PC-9 (cell line): ENCODE results near the gene ARPC4. TPM values are rescaled to one million over a fixed set of nuclear protein-coding genes. Genes with fewer than 3 reads are reported as not detected.

ENCODE experiments used
- BruUV-seq: library from RNA; stranded (reverse); fragments of 400-500 nt; replicated peaks from 2 replicates; lab custom pipeline; 2021; lab: Mats Ljungman, UMichigan
- CTCF ChIA-PET: fragments of 300-600 bp; sonication (Branson Sonifier 250); formaldehyde crosslinking; loops from one replicate; lab custom pipeline; 2022; ENCODE audit warnings: antibody characterized with exemption; lab: Charles Lee
- POLR2A ChIA-PET: fragments of 300-600 bp; sonication (Branson Sonifier 250); formaldehyde crosslinking; loops from one replicate; lab custom pipeline; 2022; ENCODE audit warnings: antibody characterized with exemption; ENCODE audit not compliant: unreplicated experiment; lab: Charles Lee
- DNase-seq, 2 experiments: peaks; one replicate each; pipeline versions ENCODE4 v3.0.0 to v3.0.0-alpha.2; 2015 to 2022; ENCODE audit warnings: mixed read lengths in 1 of 2
- H2AFZ ChIP-seq: fragments of 200-600 bp; sonication (generic); 2 replicates; pipeline ENCODE4 v1.8.1; 2017; ENCODE audit warnings: antibody characterized with exemption
- H3F3A ChIP-seq: fragments of 200-600 bp; sonication (generic); 2 replicates; pipeline ENCODE4 v1.8.1; 2017; ENCODE audit warnings: antibody characterized with exemption, mild to moderate bottlenecking, low read depth; ENCODE audit not compliant: insufficient read depth
- H3K27ac ChIP-seq: fragments of 200-600 bp; sonication (generic); 2 replicates; pipeline ENCODE4 v1.6.1; 2016; ENCODE audit warnings: mixed run types
- H3K27me3 ChIP-seq: fragments of 200-600 bp; sonication (generic); 2 replicates; pipeline ENCODE4 v1.6.1; 2016; ENCODE audit warnings: low read depth, mixed run types; ENCODE audit not compliant: insufficient read depth
- H3K36me3 ChIP-seq: fragments of 200-600 bp; sonication (generic); 2 replicates; pipeline ENCODE4 v1.6.1; 2016; ENCODE audit warnings: low read depth, mixed run types
- H3K4me1 ChIP-seq: fragments of 200-600 bp; sonication (generic); replicated peaks from 2 replicates; pipeline ENCODE4 v1.6.1; 2016; ENCODE audit warnings: mixed run types; ENCODE audit not compliant: insufficient read depth
- H3K4me2 ChIP-seq: fragments of 200-600 bp; sonication (generic); 2 replicates; pipeline ENCODE4 v1.6.1; 2017; ENCODE audit warnings: mixed run types
- H3K4me3 ChIP-seq: fragments of 200-600 bp; sonication (generic); 2 replicates; pipeline ENCODE4 v1.6.1; 2016; ENCODE audit warnings: mixed run types
- H3K79me2 ChIP-seq: fragments of 200-600 bp; sonication (generic); 2 replicates; pipeline ENCODE4 v1.6.1; 2017; ENCODE audit warnings: low read depth, mixed run types
- H3K9me2 ChIP-seq: fragments of 200-600 bp; sonication (generic); 2 replicates; pipeline ENCODE4 v1.8.1; 2017; ENCODE audit warnings: mild to moderate bottlenecking; ENCODE audit not compliant: insufficient read depth
- H3K9me3 ChIP-seq: fragments of 200-600 bp; sonication (generic); 2 replicates; pipeline ENCODE4 v1.8.1; 2016; ENCODE audit warnings: low read depth; ENCODE audit not compliant: insufficient read depth
- H4K20me1 ChIP-seq: fragments of 200-600 bp; sonication (generic); 2 replicates; pipeline ENCODE4 v1.8.1; 2017; ENCODE audit not compliant: insufficient read depth
- CTCF ChIP-seq: fragments of 200-600 bp; sonication (generic); conservative IDR thresholded peaks from 2 replicates; pipeline ENCODE4 v1.6.1; 2017; ENCODE audit warnings: mixed run types, antibody characterized with exemption, mild to moderate bottlenecking, moderate library complexity
- EZH2 ChIP-seq: fragments of 200-600 bp; sonication (generic); IDR thresholded peaks from 2 replicates; pipeline ENCODE4 v1.8.0; 2017; ENCODE audit warnings: antibody characterized with exemption, low read depth
- intact Hi-C: fragments of 100-400 bp; cut with micrococcal nuclease; formaldehyde crosslinking; loops from one replicate; pipeline ENCODE4 v1.10.0; 2022; ENCODE audit not compliant: unreplicated experiment
- total RNA-seq: library from RNA; stranded (reverse); gene quantifications from 2 replicates; pipeline ENCODE4 v1.2.3, GENCODE V29; 2021

The ARPC4 gene
- total RNA-seq, 1 experiment from 2014 or later = 127 TPM

GRCh38 chr3:9806137-9806536 lies 13.3 kb downstream of the ARPC4 start:
- H2AFZ ChIP-seq = no peak overlapping the region
- no peak overlapping the region for H3K27ac ChIP-seq
- intact Hi-C loops = loop anchor here (10.0 kb wide), 1 partner anchor 301 kb away; no protein-coding TSS in a partner anchor
- ChIA-PET POLR2A (no interaction called here), CTCF (no interaction called here)
- peaks cover 22% of the 10 kb centered on the region for H3K36me3 ChIP-seq
- no peaks in the 10 kb centered on the region for H3K79me2 ChIP-seq
- TF ChIP-seq EZH2 (no peak), CTCF (no peak)
- 0 out of 2 replicates have a peak, but pooled peaks cover 7% of the 10 kb centered on the region for H4K20me1 ChIP-seq
- H3K9me3 ChIP-seq = no peaks in the 10 kb centered on the region
- H3K4me3 ChIP-seq = no peak overlapping the region
- peaks cover 40% of the 10 kb centered on the region for H3F3A ChIP-seq
- H3K4me1 ChIP-seq = peaks cover 19% of the 10 kb centered on the region
- DNase-seq = no peak
- BruUV-seq = no TSS peak
- H3K4me2 ChIP-seq = no peak overlapping the region
- no peaks in the 10 kb centered on the region for H3K27me3 ChIP-seq
- no peaks in the 10 kb centered on the region for H3K9me2 ChIP-seq

- no peaks in the 10 kb centered on the region for H3K27me3 ChIP-seq
- peaks cover 40% of the 10 kb centered on the region for H3F3A ChIP-seq
- no peak overlapping the region for H3K27ac ChIP-seq
- intact Hi-C loops = loop anchor here (10.0 kb wide), 1 partner anchor 302 kb away; no protein-coding TSS in a partner anchor
- peaks cover 19% of the 10 kb centered on the region for H3K4me1 ChIP-seq
- H3K4me2 ChIP-seq = no peak overlapping the region
- H3K9me2 ChIP-seq = no peaks in the 10 kb centered on the region
- no peak overlapping the region for H2AFZ ChIP-seq
- CTCF ChIA-PET = no interaction called here
- 0 out of 2 replicates have a peak, but pooled peaks cover 7% of the 10 kb centered on the region for H4K20me1 ChIP-seq
- BruUV-seq = TSS peak; percentile 18
- TF ChIP-seq CTCF (no peak), EZH2 (no peak)
- H3K9me3 ChIP-seq = no peaks in the 10 kb centered on the region
- H3K79me2 ChIP-seq = no peaks in the 10 kb centered on the region
- no peak for DNase-seq
- POLR2A ChIA-PET = no interaction called here
- no peak overlapping the region for H3K4me3 ChIP-seq
- H3K36me3 ChIP-seq = peaks cover 22% of the 10 kb centered on the region
Observed at GRCh38 chr3:9806688-9807589, 14.1 kb downstream of the ARPC4 start.

- no peak for DNase-seq
- ChIA-PET POLR2A (interaction anchor here (0.5 to 0.7 kb wide), 2 partner anchors 61 to 302 kb away, joined by 3 to 5 read pairs; no protein-coding TSS in a partner anchor), CTCF (no interaction called here)
- Histone ChIP-seq H3K4me1 (peaks cover 19% of the 10 kb centered on the region), H3K27me3 (no peaks in the 10 kb centered on the region), H3K36me3 (peaks cover 22% of the 10 kb centered on the region), H3K79me2 (no peaks in the 10 kb centered on the region), H2AFZ (no peak overlapping the region), H4K20me1 (0 out of 2 replicates have a peak, but pooled peaks cover 7% of the 10 kb centered on the region), H3F3A (peaks cover 40% of the 10 kb centered on the region), H3K4me3 (no peak overlapping the region), H3K4me2 (no peak overlapping the region), H3K27ac (peak overlapping the region; percentile 62), H3K9me3 (no peaks in the 10 kb centered on the region), H3K9me2 (no peaks in the 10 kb centered on the region)
- intact Hi-C loops = loop anchor here (10.0 kb wide), 1 partner anchor 303 kb away; no protein-coding TSS in a partner anchor
- BruUV-seq = no TSS peak
- TF ChIP-seq EZH2 (no peak), CTCF (no peak)
Observed at GRCh38 chr3:9807981-9808344, 15.1 kb downstream of the ARPC4 start.
